ENCODE results near the gene MTMR6. TPM values are rescaled to one million over a fixed set of nuclear protein-coding genes. Genes with fewer than 3 reads are reported as not detected.
A peak's percentile ranks its signal among the peaks of the same experiment; 100 is the strongest.

MTMR6 gene
- total RNA-seq, 8 experiments from 2014 or later, result 13.3 to 26.9 (median 18.9) TPM

GRCh38 chr13:25203127-25203740, 84.1 kb downstream of the MTMR6 start:
- 0 to 58% (median 11%) methylated on average over 1 to 11 of the region's 17 CpGs; no CpG with 5 or more reads in 2 of the 10 experiments for WGBS, 10 experiments
- Histone ChIP-seq H3K4me3 (no peak overlapping the region), H3K27ac (no peak overlapping the region), H3K4me1 (replicated peaks in 1 of 2) (peaks cover 4 to 12% of the 10 kb centered on the region in 2 donors)
- in situ Hi-C loops (cut with MboI; ENCODE audit: low pct_unique_long_range_greater_than_20kb in 2 of 9, low sequenced_read_pairs in 9 of 9, unreplicated experiment in 9 of 9), result no loop called here
- ATAC-seq (replicated peaks in 6 of 8), result peak; percentile 15 to 82 (median 62)

GRCh38 chr13:25200783-25201182, 86.5 kb downstream of the MTMR6 start:
- ATAC-seq (replicated peaks in 6 of 8), result no peak
- H3K4me1 ChIP-seq (replicated peaks in 1 of 2), result peaks cover 4 to 12% of the 10 kb centered on the region in 2 donors
- WGBS, 10 experiments, result 20 to 100% (median 71%) methylated on average over 1 to 4 of the region's 4 CpGs
- H3K4me3 ChIP-seq, result no peak overlapping the region
- no peak overlapping the region for H3K27ac ChIP-seq
- in situ Hi-C loops (cut with MboI; ENCODE audit: low pct_unique_long_range_greater_than_20kb in 2 of 9, low sequenced_read_pairs in 9 of 9, unreplicated experiment in 9 of 9), result no loop called here

- no peak overlapping the region for H3K27ac ChIP-seq
- H3K4me1 ChIP-seq (replicated peaks in 1 of 2), result peaks cover 4 to 6% of the 10 kb centered on the region in 2 donors
- in situ Hi-C loops (cut with MboI; ENCODE audit: low pct_unique_long_range_greater_than_20kb in 2 of 9, low sequenced_read_pairs in 9 of 9, unreplicated experiment in 9 of 9), result no loop called here
- peak in 3 of 8 experiments; percentile 66 to 91 (median 82) for ATAC-seq (replicated peaks in 6 of 8)
- 20 to 100% (median 81%) methylated on average over 1 to 5 of the region's 5 CpGs; no CpG with 5 or more reads in 4 of the 10 experiments for WGBS, 10 experiments
- H3K4me3 ChIP-seq, result no peak overlapping the region
Observed at GRCh38 chr13:25198647-25199046, 88.6 kb downstream of the MTMR6 start.

GRCh38 chr13:25196971-25197370, 90.3 kb downstream of the MTMR6 start:
- no peak overlapping the region for H3K27ac ChIP-seq
- no peak for ATAC-seq (replicated peaks in 6 of 8)
- WGBS, 10 experiments, result 20 to 92% (median 48%) methylated on average over 1 to 9 of the region's 11 CpGs; no CpG with 5 or more reads in 3 of the 10 experiments

More at GRCh38 chr13:25196971-25197370, 90.3 kb downstream of the MTMR6 start:
- no peak overlapping the region for H3K4me3 ChIP-seq
- H3K4me1 ChIP-seq (replicated peaks in 1 of 2), result no peaks in the 10 kb centered on the region
- in situ Hi-C loops (cut with MboI; ENCODE audit: low pct_unique_long_range_greater_than_20kb in 2 of 9, low sequenced_read_pairs in 9 of 9, unreplicated experiment in 9 of 9), result no loop called here

Other genes with a start within 250 kb of the MTMR6 start
- under 1 TPM; 0.07 to 0.76 (median 0.26) TPM for gene PABPC3, start 191.4 kb downstream of the MTMR6 start, total RNA-seq
- gene AMER2, start 115.2 kb downstream of the MTMR6 start, total RNA-seq, result 10 to 100 TPM in 5 of 8 experiments, under 1 TPM in 3; 0.04 to 19.6 (median 14.2) TPM
- 10 to 100 TPM; 41.6 to 89.5 (median 65.6) TPM for gene NUP58, start 14.1 kb upstream of the MTMR6 start, total RNA-seq
- 10 to 100 TPM in 3 of 8 experiments, 1 to 10 TPM in 4, under 1 TPM in 1; 0.10 to 13.8 (median 6.7) TPM for gene ATP8A2, start 84.5 kb upstream of the MTMR6 start, total RNA-seq